Measurements from ENCODE around the gene HAGHL. TPM values are rescaled to one million over a fixed set of nuclear protein-coding genes. Genes with fewer than 3 reads are reported as not detected.
A peak's percentile ranks its signal among the peaks of the same experiment; 100 is the strongest.

HAGHL gene
- total and polyA plus RNA-seq, 2 donors (not counting 3 experiments of a cell fraction or from before 2014, with no cell fraction given), result 6.3 to 6.8 TPM

DNA sequence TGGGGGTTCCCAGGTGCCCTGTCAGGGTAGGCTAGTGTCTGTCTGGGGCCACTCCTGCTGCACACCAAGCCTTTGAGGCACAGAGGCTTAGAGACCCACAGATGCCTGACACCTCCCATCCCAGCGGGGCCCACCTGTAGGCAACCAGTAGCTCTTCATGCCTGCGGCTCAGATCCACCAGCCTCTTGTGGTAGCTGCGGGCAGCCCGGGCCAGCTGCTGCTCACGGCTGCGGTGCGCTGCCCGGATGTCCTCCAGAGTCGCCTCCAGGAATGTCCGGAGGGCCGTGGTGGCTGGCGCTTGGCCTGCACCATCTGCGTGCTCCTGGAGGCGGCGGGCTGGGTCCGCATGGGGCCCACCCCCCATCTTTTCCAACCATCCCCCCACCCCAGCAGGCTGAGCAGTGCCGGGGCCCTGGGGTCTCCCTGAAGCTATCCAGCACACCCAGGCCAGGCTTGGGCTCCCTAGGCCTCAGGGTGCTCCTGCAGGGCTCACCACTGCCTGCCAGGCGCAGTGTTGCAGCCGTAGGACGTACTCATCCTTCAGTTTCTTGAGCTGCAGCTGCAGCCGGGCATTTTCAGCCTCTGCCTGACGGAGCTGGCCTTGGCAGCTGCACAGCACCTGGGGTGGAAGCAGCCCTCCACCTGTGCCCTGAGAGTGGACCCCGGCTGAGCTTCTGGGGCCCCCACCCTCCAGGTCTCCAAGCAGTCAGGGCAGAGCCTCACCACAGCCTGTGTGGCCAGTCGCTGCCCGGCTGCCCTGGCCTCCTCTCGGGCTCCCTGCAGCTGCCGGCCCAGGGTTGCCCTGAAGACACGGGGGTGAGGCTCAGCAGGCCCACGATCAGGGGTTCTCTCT is 2.5 kb upstream of the HAGHL start:
- TF ChIP-seq POLR2A (IDR thresholded peaks at IDR 0.05; ENCODE audit: low read depth, low read length), result peak; percentile 21
- TF ChIP-seq EZH2 (IDR thresholded peaks at IDR 0.05; ENCODE audit: borderline replicate concordance, low read depth, low read length, severe bottlenecking), result no peak
- no peak overlapping the region for H2AFZ ChIP-seq (ENCODE audit: low read depth, low read length)
- H3K9me3 ChIP-seq (replicated peaks; ENCODE audit: control insufficient read depth, insufficient read depth, low read length), result no peaks in the 10 kb centered on the region
- H3K4me1 ChIP-seq (ENCODE audit: control insufficient read depth, extremely low read depth, insufficient read depth, low read length), result peaks cover 27% of the 10 kb centered on the region
- BruUV-seq (replicated peaks), result no TSS peak
- no peaks in the 10 kb centered on the region for H3K36me3 ChIP-seq (ENCODE audit: control insufficient read depth in 2 of 2, extremely low read depth in 1 of 2, insufficient read depth in 2 of 2, low read length in 2 of 2)
- no peaks in the 10 kb centered on the region for H4K20me1 ChIP-seq (replicated peaks; ENCODE audit: control insufficient read depth, extremely low read depth, insufficient read depth, low read length)
- dilution Hi-C loops (cut with MboI; ENCODE audit: extremely low pct_ligation_motif_present, low sequenced_read_pairs), result no loop called here
- CTCF ChIA-PET, result interaction anchor here (1.7 to 5.7 kb wide), 3 partner anchors 9 to 64 kb away, joined by 4 to 34 read pairs (median 8); partner anchors contain the start of genes CHTF18, METRN and RPUSD1
- intact Hi-C loops (cut with micrococcal nuclease), result no loop called here
- no peak overlapping the region for H3K27ac ChIP-seq (ENCODE audit: insufficient read depth, low read depth, low read length)
- no peaks in the 10 kb centered on the region for H3K79me2 ChIP-seq (ENCODE audit: control insufficient read depth, insufficient read depth, low read length)
- DNase-seq (ENCODE audit: low read depth, low spot score) (no peak), FAIRE-seq (no peak)
- H3K27me3 ChIP-seq (ENCODE audit: control insufficient read depth in 2 of 2, insufficient read depth in 2 of 2, low read length in 2 of 2), result no peaks in the 10 kb centered on the region
- H3K9me1 ChIP-seq (replicated peaks; ENCODE audit: control insufficient read depth, extremely low read depth, insufficient read depth, low read length), result no peaks in the 10 kb centered on the region
- H3K4me2 ChIP-seq (ENCODE audit: insufficient read depth, low read length), result no peak overlapping the region
- H3K4me3 ChIP-seq (replicated peaks in 1 of 3; ENCODE audit: insufficient read depth in 1 of 3, low read depth in 1 of 3, low read length in 3 of 3), result no peak overlapping the region
- POLR2A ChIA-PET, result no interaction called here
- no peak overlapping the region for H3K9ac ChIP-seq (replicated peaks; ENCODE audit: extremely low read depth, insufficient read depth, low read length)

DNA sequence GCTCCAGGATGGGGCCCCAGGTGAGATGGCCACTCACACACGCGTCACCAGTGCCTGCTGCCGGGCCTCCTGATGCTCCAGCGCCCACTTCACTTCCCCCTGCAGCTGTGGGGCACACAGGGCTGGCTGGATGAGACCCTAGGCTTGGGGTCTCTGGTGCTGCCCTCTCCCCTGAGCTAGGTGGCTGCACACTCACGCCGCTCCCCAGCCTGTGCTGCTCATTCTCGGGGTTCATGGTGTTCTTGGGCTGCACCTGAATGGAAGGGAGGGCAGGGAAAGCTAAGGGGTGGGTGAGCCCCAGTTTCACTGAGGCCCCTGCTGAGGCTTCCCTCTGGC is 1.9 kb upstream of the HAGHL start:
- DNase-seq (ENCODE audit: low read depth, low spot score) (no peak), FAIRE-seq (no peak)
- no TSS peak for BruUV-seq (replicated peaks)
- Histone ChIP-seq H3K4me3 (replicated peaks in 1 of 3; ENCODE audit: insufficient read depth in 1 of 3, low read depth in 1 of 3, low read length in 3 of 3) (no peak overlapping the region), H3K79me2 (ENCODE audit: control insufficient read depth, insufficient read depth, low read length) (no peaks in the 10 kb centered on the region), H3K27me3 (ENCODE audit: control insufficient read depth in 2 of 2, insufficient read depth in 2 of 2, low read length in 2 of 2) (no peaks in the 10 kb centered on the region), H3K36me3 (ENCODE audit: control insufficient read depth in 2 of 2, extremely low read depth in 1 of 2, insufficient read depth in 2 of 2, low read length in 2 of 2) (no peaks in the 10 kb centered on the region), H2AFZ (ENCODE audit: low read depth, low read length) (no peak overlapping the region), H4K20me1 (replicated peaks; ENCODE audit: control insufficient read depth, extremely low read depth, insufficient read depth, low read length) (no peaks in the 10 kb centered on the region), H3K9me1 (replicated peaks; ENCODE audit: control insufficient read depth, extremely low read depth, insufficient read depth, low read length) (no peaks in the 10 kb centered on the region), H3K9me3 (replicated peaks; ENCODE audit: control insufficient read depth, insufficient read depth, low read length) (no peaks in the 10 kb centered on the region), H3K27ac (ENCODE audit: insufficient read depth, low read depth, low read length) (no peak overlapping the region), H3K4me1 (ENCODE audit: control insufficient read depth, extremely low read depth, insufficient read depth, low read length) (peaks cover 25% of the 10 kb centered on the region), H3K9ac (replicated peaks; ENCODE audit: extremely low read depth, insufficient read depth, low read length) (no peak overlapping the region), H3K4me2 (ENCODE audit: insufficient read depth, low read length) (no peak overlapping the region)
- ChIA-PET POLR2A (no interaction called here), CTCF (interaction anchor here (1.4 to 5.7 kb wide), 4 partner anchors 9 to 63 kb away, joined by 3 to 34 read pairs (median 6); partner anchors contain the start of genes CHTF18, METRN and RPUSD1)
- dilution Hi-C loops (cut with MboI; ENCODE audit: extremely low pct_ligation_motif_present, low sequenced_read_pairs), result no loop called here
- TF ChIP-seq FOS (IDR thresholded peaks at IDR 0.05; ENCODE audit: borderline replicate concordance, insufficient read depth, low read length), result no peak
- TF ChIP-seq POLR2AphosphoS5 (IDR thresholded peaks at IDR 0.05; ENCODE audit: insufficient read depth, low read depth, low read length), result no peak
- TF ChIP-seq JUN (IDR thresholded peaks at IDR 0.05; ENCODE audit: borderline replicate concordance, insufficient read depth, insufficient read length, low read depth), result no peak
- TF ChIP-seq, protein P1, sequence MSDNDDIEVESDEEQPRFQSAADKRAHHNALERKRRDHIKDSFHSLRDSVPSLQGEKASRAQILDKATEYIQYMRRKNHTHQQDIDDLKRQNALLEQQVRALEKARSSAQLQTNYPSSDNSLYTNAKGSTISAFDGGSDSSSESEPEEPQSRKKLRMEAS (IDR thresholded peaks at IDR 0.05; ENCODE audit: insufficient read depth, insufficient read length), result no peak
- no peak for TF ChIP-seq EZH2 (IDR thresholded peaks at IDR 0.05; ENCODE audit: borderline replicate concordance, low read depth, low read length, severe bottlenecking)
- TF ChIP-seq POLR2A (IDR thresholded peaks at IDR 0.05; ENCODE audit: low read depth, low read length), result no peak
- no peak for TF ChIP-seq GATA2 (IDR thresholded peaks at IDR 0.05; ENCODE audit: insufficient read depth, insufficient read length, low read depth, low read length)
- no peak for TF ChIP-seq MYC (IDR thresholded peaks at IDR 0.05; ENCODE audit: low read depth, low read length)
- intact Hi-C loops (cut with micrococcal nuclease), result no loop called here
